ENCODE measurements around the gene NELFB. TPM values are rescaled to one million over a fixed set of nuclear protein-coding genes. Genes with fewer than 3 reads are reported as not detected.

NELFB gene
- total RNA-seq, 1 experiment from 2014 or later = 71.7 TPM

GRCh38 chr9:137266585-137267453, 11.7 kb downstream of the NELFB start:
- no peak overlapping the region for H2BK5ac ChIP-seq (ENCODE audit: insufficient read length, low read length)
- no peaks in the 10 kb centered on the region for H3K9me3 ChIP-seq (ENCODE audit: control insufficient read depth, low read depth, low read length)
- no peaks in the 10 kb centered on the region for H3K4me1 ChIP-seq (ENCODE audit: insufficient read depth, low read length)
- no peak overlapping the region for H3K18ac ChIP-seq (ENCODE audit: insufficient read length, low read depth, low read length)
- DNase-seq = no peak
- no peaks in the 10 kb centered on the region for H3K79me2 ChIP-seq (ENCODE audit: insufficient read depth, low read length)
- no peak overlapping the region for H3K4me3 Mint-ChIP-seq
- 0 out of 4 replicates have a peak, but pooled peaks cover 0 to 1% of the 10 kb centered on the region in 2 experiments for H3K4me1 Mint-ChIP-seq
- H3K4ac ChIP-seq (ENCODE audit: low read depth, low read length) = no peak overlapping the region
- no CpG with 5 or more reads among the region's 34 CpGs for WGBS (ENCODE audit: extremely low coverage, insufficient read length, low lambda C conversion rate)
- no peak overlapping the region for H4K8ac ChIP-seq (replicated peaks; ENCODE audit: insufficient read length, low read depth, low read length)
- H2BK20ac ChIP-seq (ENCODE audit: low read depth, low read length, poor library complexity, severe bottlenecking) = no peak overlapping the region
- no peak overlapping the region for H3K4me2 ChIP-seq (ENCODE audit: insufficient read depth, insufficient read length, low read length)
- peaks cover 12 to 59% (median 42%) of the 10 kb centered on the region in 3 experiments; a peak in 6 of 7 replicates for H3K36me3 Mint-ChIP-seq (ENCODE audit: insufficient read depth in 1 of 3, low read depth in 3 of 3)
- H4K91ac ChIP-seq (ENCODE audit: insufficient read length, low read depth, low read length) = no peak overlapping the region
- H2AK5ac ChIP-seq (ENCODE audit: insufficient read length, low read length) = no peak overlapping the region
- no peaks in the 10 kb centered on the region; a peak in 1 of 5 replicates for H3K9me3 Mint-ChIP-seq
- H3K23me2 ChIP-seq (ENCODE audit: insufficient read length, low read depth, low read length, poor library complexity, severe bottlenecking) = no peaks in the 10 kb centered on the region
- no peaks in the 10 kb centered on the region for H3K27me3 ChIP-seq (ENCODE audit: insufficient read depth, low read length)
- H2BK120ac ChIP-seq (ENCODE audit: low read depth, low read length, poor library complexity, severe bottlenecking) = no peak overlapping the region
- H3K14ac ChIP-seq (ENCODE audit: insufficient read depth, low read length) = no peak overlapping the region
- no peak for TF ChIP-seq CTCF (conservative IDR thresholded peaks at IDR 0.05)
- no peak overlapping the region for H2BK12ac ChIP-seq (ENCODE audit: insufficient read length, low read depth, low read length)
- no peak overlapping the region for H2BK15ac ChIP-seq (ENCODE audit: low read depth, low read length)
- H3K79me1 ChIP-seq (ENCODE audit: insufficient read depth, low read depth, low read length, poor library complexity, severe bottlenecking) = no peaks in the 10 kb centered on the region
- no peaks in the 10 kb centered on the region; the same call in 1 of the 2 replicates for H3K27me3 Mint-ChIP-seq (ENCODE audit: low read depth)
- H3K23ac ChIP-seq (ENCODE audit: insufficient read length, low read depth, low read length) = no peak overlapping the region
- H3K27ac Mint-ChIP-seq = no peak overlapping the region; a peak in 1 of 7 replicates
- no peak overlapping the region for H4K5ac ChIP-seq (ENCODE audit: insufficient read length, low read depth, low read length)
- no peak overlapping the region for H3T11ph ChIP-seq (ENCODE audit: low read length)
- no peak overlapping the region for H3K27ac ChIP-seq (ENCODE audit: insufficient read length, low read depth, low read length)
- no peak overlapping the region for H2AFZ ChIP-seq (ENCODE audit: low read length)
- no peak overlapping the region for H3K9ac ChIP-seq (ENCODE audit: extremely low read depth, insufficient read length, low read length)
- H3K56ac ChIP-seq (ENCODE audit: insufficient read length, low read depth, low read length) = no peak overlapping the region
- no peaks in the 10 kb centered on the region for H4K20me1 ChIP-seq (ENCODE audit: control insufficient read depth, insufficient read depth, insufficient read length)

Data from H9 (cell line).